Pancreas (tissue), 10 donors: ENCODE measurements around the gene FILIP1. TPM values are rescaled to one million over a fixed set of nuclear protein-coding genes. Genes with fewer than 3 reads are reported as not detected.

Source experiments
- ATAC-seq, 4 donors: fragments of 200-7000 bp; cut with Tn5 transposase; one replicate each; pipeline versions ENCODE4 v1.8.0 to v1.9.1; 2020; ENCODE audit warnings: mild to moderate bottlenecking in 4 of 4, moderate library complexity in 4 of 4
- DNase-seq, 6 donors: peaks; one replicate each; pipeline ENCODE4 v3.0.0-alpha.2; 2020
- FAIRE-seq: peaks from 2 replicates; lab custom pipeline; 2012; peaks lifted over from hg19 to GRCh38; lab: Jason Lieb, UNC
- H3K27ac ChIP-seq, 4 donors: fragments of 200-600 bp; sonication (generic); 1 replicate in 3 of 4; 2 replicates in 1 of 4; pipeline versions ENCODE4 v1.5.0 to v1.8.0; 2020
- H3K27me3 ChIP-seq, 4 donors: fragments of 200-600 bp; one replicate each; pipeline ENCODE4 v1.8.0; 2021
- H3K36me3 ChIP-seq, 3 donors: fragments of 200-600 bp; sonication (generic) in 1 of 3; one replicate each; pipeline versions ENCODE4 v1.5.0 to v1.8.0; 2020 to 2021
- H3K4me1 ChIP-seq, 3 donors: fragments of 200-600 bp; one replicate each; pipeline ENCODE4 v1.8.0; 2021
- H3K4me3 ChIP-seq, 4 donors: fragments of 200-600 bp; sonication (generic) in 2 of 4; one replicate each; pipeline versions ENCODE4 v1.5.0 to v1.8.0; 2020 to 2021
- H3K9me3 ChIP-seq, 4 donors: fragments of 200-600 bp; one replicate each; pipeline ENCODE4 v1.8.0; 2021
- WGBS, 2 donors: extraction: QIAGEN DNeasy Blood & Tissue Kit; methylation state at CpG; one replicate each; pipeline ENCODE4 v1.1.7; 2013; 5-methylcytosine and 5-hydroxymethylcytosine counted together
- intact Hi-C, 3 donors: fragments of 100-400 bp; cut with DNase I; formaldehyde crosslinking; loops; one replicate each; pipeline versions ENCODE4 v1.11.1 to v1.14.2; 2022
- polyA plus RNA-seq, 2 donors: library from polyadenylated mRNA; stranded (reverse); fragments of 200-250 nt; gene quantifications; one replicate each; pipeline ENCODE4 v1.2.3, GENCODE V29; 2013
- total RNA-seq, 6 donors: library from RNA; stranded (reverse); fragmentation: NEBNext Ultra II Directional in 4 of 6; extraction: Animal tissue kit (Norgen Biotek cat#: 25700) in 4 of 6; gene quantifications; one replicate each; pipeline versions ENCODE4 v1.2.1 to v1.2.4, GENCODE V29; 2021 to 2023
- TF ChIP-seq, protein P1 (sequence below), 4 donors: fragments of 200-600 bp; sonication (generic) in 3 of 4; IDR thresholded peaks; one replicate each; pipeline versions ENCODE4 v1.5.0 to v1.8.0; 2021; ENCODE audit warnings: antibody characterized with exemption in 4 of 4
- donor health status: healthy with polysubstance abuse.
- donor health status: DM: no; HTN: no; CAD: no; lungs with moderate emphysema.
- donor health status: DM: no; HTN: no; CAD: no.
- donor health status: control.
- donor health status: control.
- donor health status: Bipolar disorder and iron deficiency.
- donor health status: DM: yes; HTN: yes; CAD: no.
- donor health status: DM: no; HTN: no; CAD: no.
- donor health status: DM: no; HTN: no; CAD: no.
- donor health status: DM: yes; HTN: yes; CAD: no.

Gene FILIP1
- total and polyA plus RNA-seq, 8 donors, result 0.33 to 3.6 (median 1.5) TPM

GRCh38 chr6:75368151-75368779 is 125.3 kb downstream of the FILIP1 start:
- 46% methylated on average over 6 of the region's 6 CpGs for WGBS, 2 donors
- Histone ChIP-seq H3K36me3 (no peaks in the 10 kb centered on the region), H3K4me1 (no peaks in the 10 kb centered on the region), H3K9me3 (no peaks in the 10 kb centered on the region), H3K27me3 (no peaks in the 10 kb centered on the region), H3K27ac (no peak overlapping the region), H3K4me3 (no peak overlapping the region)
- FAIRE-seq (no peak), DNase-seq (peak in 3 of 6 donors; percentile 23 to 56 (median 39)), ATAC-seq (peak; percentile 50 to 96 (median 82))
- TF ChIP-seq, protein P1, sequence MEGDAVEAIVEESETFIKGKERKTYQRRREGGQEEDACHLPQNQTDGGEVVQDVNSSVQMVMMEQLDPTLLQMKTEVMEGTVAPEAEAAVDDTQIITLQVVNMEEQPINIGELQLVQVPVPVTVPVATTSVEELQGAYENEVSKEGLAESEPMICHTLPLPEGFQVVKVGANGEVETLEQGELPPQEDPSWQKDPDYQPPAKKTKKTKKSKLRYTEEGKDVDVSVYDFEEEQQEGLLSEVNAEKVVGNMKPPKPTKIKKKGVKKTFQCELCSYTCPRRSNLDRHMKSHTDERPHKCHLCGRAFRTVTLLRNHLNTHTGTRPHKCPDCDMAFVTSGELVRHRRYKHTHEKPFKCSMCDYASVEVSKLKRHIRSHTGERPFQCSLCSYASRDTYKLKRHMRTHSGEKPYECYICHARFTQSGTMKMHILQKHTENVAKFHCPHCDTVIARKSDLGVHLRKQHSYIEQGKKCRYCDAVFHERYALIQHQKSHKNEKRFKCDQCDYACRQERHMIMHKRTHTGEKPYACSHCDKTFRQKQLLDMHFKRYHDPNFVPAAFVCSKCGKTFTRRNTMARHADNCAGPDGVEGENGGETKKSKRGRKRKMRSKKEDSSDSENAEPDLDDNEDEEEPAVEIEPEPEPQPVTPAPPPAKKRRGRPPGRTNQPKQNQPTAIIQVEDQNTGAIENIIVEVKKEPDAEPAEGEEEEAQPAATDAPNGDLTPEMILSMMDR (IDR thresholded peaks at IDR 0.05), result peak in 2 of 4 donors; percentile 9 to 25
- intact Hi-C loops, result loop anchor here in 1 of 3 donors (10.0 kb wide), 1 partner anchor 157 kb away; no protein-coding TSS in a partner anchor

GRCh38 chr6:75363304-75363703 is 130.3 kb downstream of the FILIP1 start:
- 68 to 75% methylated on average over 2 of the region's 2 CpGs for WGBS, 2 donors
- no peak overlapping the region for H3K4me3 ChIP-seq
- no peaks in the 10 kb centered on the region for H3K9me3 ChIP-seq
- intact Hi-C loops, result loop anchor here in 1 of 3 donors (10.0 kb wide), 1 partner anchor 161 kb away; no protein-coding TSS in a partner anchor
- FAIRE-seq, result no peak
- TF ChIP-seq, protein P1 (IDR thresholded peaks at IDR 0.05), result no peak
- DNase-seq, result no peak
- H3K4me1 ChIP-seq, result no peaks in the 10 kb centered on the region
- H3K27ac ChIP-seq, result no peak overlapping the region
- H3K27me3 ChIP-seq, result no peaks in the 10 kb centered on the region
- no peak for ATAC-seq
- H3K36me3 ChIP-seq, result no peaks in the 10 kb centered on the region

DNA sequence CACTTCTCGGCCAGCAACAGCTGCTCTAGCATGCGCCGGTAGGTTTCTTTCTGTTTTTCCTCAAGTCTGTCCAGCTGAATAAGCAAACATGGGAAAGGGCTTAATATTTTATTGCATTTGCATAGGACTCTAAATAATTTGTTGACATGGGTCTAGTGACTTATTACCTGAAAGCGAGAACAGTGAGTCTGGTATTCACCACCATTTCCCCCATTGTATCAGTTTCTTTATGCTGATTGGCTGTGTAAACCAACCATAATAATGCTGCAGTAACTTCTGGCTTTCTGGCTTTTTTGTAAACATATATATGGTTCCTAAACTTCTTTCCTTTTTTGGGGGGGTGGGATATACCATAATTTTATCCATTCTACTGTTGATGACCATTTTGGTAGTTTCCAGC is 140.0 kb downstream of the FILIP1 start:
- Histone ChIP-seq H3K27me3 (no peaks in the 10 kb centered on the region), H3K27ac (no peak overlapping the region), H3K36me3 (no peaks in the 10 kb centered on the region), H3K4me1 (peaks cover 0 to 7% (median 0%) of the 10 kb centered on the region in 3 donors), H3K9me3 (no peaks in the 10 kb centered on the region), H3K4me3 (no peak overlapping the region)
- intact Hi-C loops, result no loop called here
- ATAC-seq (no peak), DNase-seq (no peak), FAIRE-seq (no peak)
- WGBS, 2 donors, result 98 to 99% methylated on average over 4 of the region's 4 CpGs
- TF ChIP-seq, protein P1 (IDR thresholded peaks at IDR 0.05), result no peak

GRCh38 chr6:75351570-75351969 is 142.0 kb downstream of the FILIP1 start:
- H3K4me1 ChIP-seq, result peaks cover 0 to 7% (median 0%) of the 10 kb centered on the region in 3 donors
- H3K9me3 ChIP-seq, result no peaks in the 10 kb centered on the region
- WGBS, 2 donors, result 66 to 70% methylated on average over 2 of the region's 2 CpGs
- no peak overlapping the region for H3K27ac ChIP-seq
- ATAC-seq (no peak), FAIRE-seq (no peak), DNase-seq (no peak)
- TF ChIP-seq, protein P1 (IDR thresholded peaks at IDR 0.05), result no peak
- no peaks in the 10 kb centered on the region for H3K27me3 ChIP-seq
- H3K36me3 ChIP-seq, result no peaks in the 10 kb centered on the region
- no peak overlapping the region for H3K4me3 ChIP-seq
- intact Hi-C loops, result no loop called here

DNA sequence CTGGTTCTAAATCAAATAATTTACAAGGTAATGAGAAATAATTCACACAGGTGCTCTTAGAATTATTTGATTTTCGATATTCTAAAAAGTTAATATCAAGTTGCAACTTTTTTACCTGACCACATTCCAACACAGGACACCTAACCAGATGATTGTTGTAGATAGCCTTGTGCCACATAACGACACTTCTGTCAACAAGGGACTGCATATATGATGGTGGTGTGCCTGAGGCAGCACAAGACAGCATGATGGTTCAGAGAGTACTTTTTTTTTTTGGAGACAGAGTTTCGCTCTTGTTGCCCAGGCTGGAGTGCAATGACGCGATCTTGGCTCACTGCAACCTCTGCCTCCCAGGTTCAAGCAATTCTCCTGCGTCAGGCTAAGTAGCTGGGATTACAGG is 142.8 kb downstream of the FILIP1 start:
- FAIRE-seq (no peak), DNase-seq (no peak), ATAC-seq (no peak)
- H3K27me3 ChIP-seq, result no peaks in the 10 kb centered on the region
- WGBS, 2 donors, result 85 to 90% methylated on average over 6 of the region's 6 CpGs
- no peak overlapping the region for H3K27ac ChIP-seq
- TF ChIP-seq, protein P1 (IDR thresholded peaks at IDR 0.05), result no peak
- H3K9me3 ChIP-seq, result no peaks in the 10 kb centered on the region
- peaks cover 0 to 7% (median 0%) of the 10 kb centered on the region in 3 donors for H3K4me1 ChIP-seq
- intact Hi-C loops, result no loop called here
- no peaks in the 10 kb centered on the region for H3K36me3 ChIP-seq
- no peak overlapping the region for H3K4me3 ChIP-seq
